Tibial nerve (tissue), 4 donors: ENCODE measurements around the gene VDAC1.

Experiments used
- EP300 ChIP-seq, 2 donors: sonication (generic); formaldehyde crosslinking; IDR thresholded peaks; one replicate each; pipeline ENCODE4 v1.6.1; 2017; ENCODE audit warnings: antibody characterized with exemption in 2 of 2, mild to moderate bottlenecking in 1 of 2
- POLR2A ChIP-seq, 2 donors: fragments of 450-650 bp; IDR thresholded peaks; one replicate each; pipeline ENCODE4 v1.6.1; 2017; ENCODE audit warnings: antibody characterized with exemption in 2 of 2, mild to moderate bottlenecking in 2 of 2, moderate library complexity in 2 of 2
- TF ChIP-seq, protein P1 (sequence below), 5 experiments: fragments of 200-600 bp in 3 of 5; fragments of 450-650 bp in 2 of 5; sonication (generic) in 3 of 5; IDR thresholded peaks; one replicate each; pipeline ENCODE4 v1.5.1; 2016 to 2019; ENCODE audit warnings: antibody characterized with exemption in 5 of 5, mild to moderate bottlenecking in 3 of 5, moderate library complexity in 2 of 5

DNA sequence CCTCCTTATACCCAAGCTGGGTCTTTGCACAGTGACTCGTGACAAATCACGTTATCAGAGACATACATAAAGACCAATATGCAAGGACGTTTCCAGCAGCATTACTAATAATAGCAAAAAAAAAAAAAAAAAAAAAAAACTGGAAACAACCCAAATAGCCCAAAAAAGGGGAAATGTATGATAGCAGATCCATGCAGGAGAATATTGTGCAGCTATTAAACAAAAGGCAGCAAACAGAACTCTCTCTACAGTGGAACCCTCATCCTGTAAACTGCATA, 74.0 kb downstream of the VDAC1 start:
- TF ChIP-seq, protein P1, sequence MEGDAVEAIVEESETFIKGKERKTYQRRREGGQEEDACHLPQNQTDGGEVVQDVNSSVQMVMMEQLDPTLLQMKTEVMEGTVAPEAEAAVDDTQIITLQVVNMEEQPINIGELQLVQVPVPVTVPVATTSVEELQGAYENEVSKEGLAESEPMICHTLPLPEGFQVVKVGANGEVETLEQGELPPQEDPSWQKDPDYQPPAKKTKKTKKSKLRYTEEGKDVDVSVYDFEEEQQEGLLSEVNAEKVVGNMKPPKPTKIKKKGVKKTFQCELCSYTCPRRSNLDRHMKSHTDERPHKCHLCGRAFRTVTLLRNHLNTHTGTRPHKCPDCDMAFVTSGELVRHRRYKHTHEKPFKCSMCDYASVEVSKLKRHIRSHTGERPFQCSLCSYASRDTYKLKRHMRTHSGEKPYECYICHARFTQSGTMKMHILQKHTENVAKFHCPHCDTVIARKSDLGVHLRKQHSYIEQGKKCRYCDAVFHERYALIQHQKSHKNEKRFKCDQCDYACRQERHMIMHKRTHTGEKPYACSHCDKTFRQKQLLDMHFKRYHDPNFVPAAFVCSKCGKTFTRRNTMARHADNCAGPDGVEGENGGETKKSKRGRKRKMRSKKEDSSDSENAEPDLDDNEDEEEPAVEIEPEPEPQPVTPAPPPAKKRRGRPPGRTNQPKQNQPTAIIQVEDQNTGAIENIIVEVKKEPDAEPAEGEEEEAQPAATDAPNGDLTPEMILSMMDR (IDR thresholded peaks at IDR 0.05) = no peak
- no peak for TF ChIP-seq POLR2A (IDR thresholded peaks at IDR 0.05)
- no peak for TF ChIP-seq EP300 (IDR thresholded peaks at IDR 0.05)
